ENCODE results near the gene GPR151.
"Not testable (repeated sequence)": the region's sequence is repeated elsewhere in the genome, so short reads cannot be mapped to it uniquely, and the experiment has no call there.

GPR151 gene

DNA sequence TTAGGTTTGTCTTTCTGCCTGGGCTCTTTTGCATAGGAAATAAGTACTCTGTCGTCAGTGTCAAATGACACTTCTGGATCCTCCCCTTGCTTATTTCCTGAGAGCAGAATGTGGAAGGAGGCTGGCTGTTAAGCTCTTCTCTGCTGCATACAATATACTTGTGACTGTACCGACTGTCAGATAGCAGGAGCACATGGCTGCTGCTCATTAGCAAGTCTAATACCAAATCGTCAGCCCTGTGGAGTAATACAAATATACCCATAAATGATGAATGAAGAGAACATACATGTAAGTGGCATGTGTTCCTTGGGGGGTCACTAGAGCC, at the start of gene GPR151:
Gene GPR151 (minus strand): TSS at position 40 of the 325 bp plus-strand sequence. CDS start 77 bp downstream, outside the sequence.
- no peak for DNase-seq

- DNase-seq, result no peak
Observed at GRCh38 chr5:146564007-146564762, 48.2 kb upstream of the GPR151 start.

DNA sequence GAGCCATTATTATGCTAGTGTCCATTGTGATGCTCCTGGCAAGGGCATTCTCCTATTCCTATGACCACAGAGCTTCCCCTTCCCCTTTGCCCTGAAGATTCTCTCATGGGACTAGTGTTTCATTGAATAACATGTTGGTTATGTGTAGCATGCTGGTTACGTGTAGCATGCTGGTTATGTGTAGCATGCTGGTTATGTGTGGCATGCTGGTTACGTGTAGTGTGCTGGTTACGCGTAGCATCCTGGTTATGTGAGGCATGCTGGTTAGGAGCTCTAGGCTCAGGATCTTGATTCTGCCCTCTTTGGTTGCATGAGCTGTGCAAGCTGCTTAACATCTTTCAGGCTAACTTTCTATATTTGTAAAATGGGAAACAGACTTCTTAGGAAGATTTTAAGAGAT, 46.5 kb upstream of the GPR151 start:
- DNase-seq, result no peak

DNA sequence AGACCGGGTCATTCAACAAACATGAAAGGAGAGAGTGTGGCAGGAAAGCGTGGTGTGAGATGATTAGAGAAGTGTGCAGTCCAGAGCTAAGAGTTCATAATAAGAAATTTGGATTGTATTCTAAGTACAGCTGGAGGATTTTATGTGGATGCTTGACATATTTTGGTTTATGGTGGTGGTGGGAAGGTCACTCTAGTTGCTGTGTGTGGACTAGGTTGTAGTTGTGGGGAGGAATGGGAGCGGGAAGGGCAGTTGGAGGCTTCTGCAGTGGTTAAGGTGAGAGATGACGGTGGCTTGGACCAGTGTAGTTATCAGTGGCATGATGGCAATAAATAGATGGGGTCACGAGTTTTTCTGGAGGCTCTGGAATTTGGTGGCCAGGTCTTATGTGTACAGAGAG, 45.7 kb upstream of the GPR151 start:
- no peak for DNase-seq

GRCh38 chr5:146560205-146560812, 44.3 kb upstream of the GPR151 start:
- no peak for DNase-seq

- not testable (repeated sequence) for DNase-seq
Observed at GRCh38 chr5:146556884-146557283, 40.9 kb upstream of the GPR151 start.

DNA sequence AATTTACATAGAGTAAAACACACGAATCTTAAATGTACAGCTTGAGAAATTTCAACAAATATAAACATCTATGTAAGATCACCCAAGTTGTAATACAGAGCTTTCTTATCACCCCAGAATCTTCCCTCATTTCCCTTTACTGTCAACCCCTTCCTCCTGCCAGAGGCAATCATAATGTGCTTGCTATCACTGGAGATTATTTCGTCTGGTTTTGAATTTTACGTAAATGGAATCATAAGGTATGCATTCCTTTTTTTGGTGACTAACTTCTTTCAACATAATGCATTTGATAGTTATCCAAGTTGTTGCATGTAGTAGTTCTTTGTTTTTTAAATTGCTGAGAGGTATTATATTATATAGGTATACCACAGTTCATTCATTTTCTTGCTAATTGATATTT, 37.5 kb upstream of the GPR151 start:
- no peak for DNase-seq

- DNase-seq, result no peak
Observed at GRCh38 chr5:146549615-146550014, 33.6 kb upstream of the GPR151 start.

DNA sequence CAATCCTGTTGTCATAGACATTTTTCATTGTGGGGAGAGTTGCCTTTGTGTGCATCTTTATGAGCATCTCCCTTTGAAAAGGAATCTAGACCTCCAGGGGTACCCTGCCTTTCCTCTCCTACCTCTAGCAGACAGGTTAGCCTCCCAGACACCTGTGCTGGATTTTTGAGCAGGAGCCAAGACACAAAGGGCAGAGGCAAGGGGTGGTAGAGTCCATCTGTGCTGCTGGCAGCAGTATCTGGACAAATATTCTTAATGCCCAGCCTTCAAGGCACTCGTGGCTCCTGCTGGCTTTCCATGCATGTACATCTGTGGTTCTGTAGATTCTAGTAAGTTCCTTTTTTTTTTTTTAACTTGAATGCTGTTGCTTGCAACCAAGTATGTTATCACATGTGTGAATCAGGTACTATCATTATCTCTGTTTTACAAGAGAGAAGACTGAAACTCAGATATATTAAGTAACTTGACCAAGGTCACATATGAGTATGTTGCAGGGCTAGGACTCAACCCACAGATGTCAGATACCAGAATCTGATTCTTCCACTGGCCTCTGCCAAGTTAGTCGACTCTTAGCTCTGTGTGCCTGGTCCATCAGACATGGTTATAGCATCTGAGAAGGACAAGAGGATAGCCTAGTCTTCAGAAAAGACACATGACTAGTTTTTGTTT, 32.9 kb upstream of the GPR151 start:
- no peak for DNase-seq

DNA sequence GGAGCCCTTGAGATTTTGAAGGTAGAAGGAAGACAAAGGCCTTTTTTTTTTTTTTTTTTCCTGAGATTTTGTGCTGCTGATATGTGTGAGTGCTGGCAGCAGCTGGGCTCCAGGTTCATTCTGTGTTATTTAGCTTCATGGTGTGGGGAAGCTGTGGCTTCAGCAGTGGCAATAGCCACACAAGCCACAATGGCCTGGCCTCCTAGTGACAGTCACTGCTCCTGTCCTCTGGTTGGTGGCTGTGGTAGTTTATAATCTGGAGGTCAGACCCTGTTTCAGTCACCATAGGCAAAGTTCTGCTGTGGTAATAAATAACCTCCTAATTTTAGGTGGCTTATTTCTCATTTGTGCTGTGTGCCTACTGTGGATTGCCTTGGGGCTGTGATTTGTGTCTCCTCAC, 28.2 kb upstream of the GPR151 start:
- DNase-seq, result no peak

- DNase-seq, result peak; percentile 56
Observed at GRCh38 chr5:146541958-146542849, 26.2 kb upstream of the GPR151 start.

- DNase-seq, result no peak
Observed at GRCh38 chr5:146540414-146540813, 24.4 kb upstream of the GPR151 start.

GRCh38 chr5:146539973-146540372, 24.0 kb upstream of the GPR151 start:
- DNase-seq, result no peak

DNA sequence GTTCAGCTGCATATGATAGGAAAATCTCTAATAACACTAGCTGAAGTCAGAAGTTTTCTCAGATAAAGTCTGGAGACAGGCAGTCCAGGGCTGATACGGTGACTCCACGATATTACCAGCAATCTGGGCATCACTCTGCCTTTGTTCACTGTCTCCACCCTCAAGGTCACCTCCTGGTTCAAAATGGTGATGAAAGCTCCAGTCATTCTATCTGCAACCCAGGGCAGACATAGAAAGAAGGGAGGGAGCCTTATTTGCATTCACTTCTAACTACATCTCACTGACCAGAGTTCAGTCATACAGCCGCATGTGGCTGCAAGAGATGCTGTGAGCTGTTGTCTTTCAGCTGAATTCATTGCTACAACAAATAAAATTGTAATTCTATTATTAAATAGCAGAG, 22.4 kb upstream of the GPR151 start:
- no peak for DNase-seq

DNA sequence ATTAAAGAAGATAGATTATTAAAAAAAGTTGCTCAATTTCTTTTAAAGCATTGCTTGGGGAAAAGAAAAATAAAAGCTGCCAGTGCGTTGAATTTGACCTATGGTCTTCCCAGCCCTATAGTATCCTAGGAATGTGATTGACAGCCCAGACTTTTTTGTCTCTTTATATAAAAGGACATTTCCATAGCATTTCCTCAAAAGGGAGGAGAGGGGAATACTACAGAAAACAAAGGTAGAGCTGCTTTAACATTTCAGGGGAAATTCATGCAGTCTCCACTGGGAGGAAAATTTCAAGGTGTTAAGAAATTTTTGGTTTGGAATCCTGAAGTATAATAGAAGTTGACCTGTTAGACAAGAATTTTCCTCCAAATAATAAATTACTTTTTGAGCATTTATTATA, 17.9 kb upstream of the GPR151 start:
- no peak for DNase-seq

DNA sequence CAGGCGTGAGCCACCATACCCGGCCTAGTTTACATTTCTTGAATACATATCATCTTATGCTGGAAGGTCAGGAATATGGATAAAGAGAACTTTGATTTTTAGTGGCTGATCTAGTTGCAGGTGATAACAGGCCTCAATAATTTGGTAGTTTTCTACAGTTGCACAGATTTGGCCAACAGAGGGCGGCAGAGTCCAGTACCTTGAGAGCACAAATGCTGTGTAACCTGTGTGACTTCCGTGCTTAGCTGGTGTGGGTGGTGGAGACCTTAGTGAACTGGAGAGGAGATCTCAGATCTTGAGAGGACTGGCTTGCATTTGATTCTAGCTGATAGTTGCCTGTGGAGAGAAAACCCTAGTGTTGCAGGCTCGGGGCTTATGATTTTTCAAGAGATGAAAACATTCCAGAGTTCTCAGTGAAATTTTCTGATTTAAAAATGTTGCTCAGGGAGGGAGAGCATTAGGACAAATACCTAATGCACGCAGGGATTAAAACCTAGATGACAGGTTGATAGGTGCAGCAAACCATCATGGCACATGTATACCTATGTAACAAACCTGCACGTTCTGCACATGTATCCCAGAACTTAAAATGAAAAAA, 17.4 kb upstream of the GPR151 start:
- DNase-seq, result peak; percentile 55

DNA sequence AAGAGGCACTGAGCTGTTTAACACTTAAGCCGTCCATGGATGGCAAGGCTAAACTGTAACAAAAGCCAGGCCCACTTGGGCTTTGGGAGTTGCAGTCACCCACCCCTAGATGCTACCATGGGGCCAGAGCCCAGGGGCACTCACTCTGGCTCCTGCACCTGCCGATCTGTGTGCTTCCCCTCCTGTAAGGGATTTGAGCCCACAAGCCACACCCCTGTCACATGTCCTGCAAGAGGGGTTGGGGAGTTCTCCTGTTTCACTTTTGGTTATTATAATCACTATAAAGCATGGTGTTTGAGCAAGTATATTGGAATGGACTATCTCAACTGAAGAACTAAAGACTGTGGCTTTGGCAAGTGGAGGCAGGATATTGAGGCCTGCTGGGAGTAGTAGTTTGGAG, 14.0 kb upstream of the GPR151 start:
- DNase-seq, result no peak

GRCh38 chr5:146528236-146528635, 12.2 kb upstream of the GPR151 start:
- DNase-seq, result no peak

- DNase-seq, result no peak
Observed at GRCh38 chr5:146527785-146528184, 11.8 kb upstream of the GPR151 start.

DNA sequence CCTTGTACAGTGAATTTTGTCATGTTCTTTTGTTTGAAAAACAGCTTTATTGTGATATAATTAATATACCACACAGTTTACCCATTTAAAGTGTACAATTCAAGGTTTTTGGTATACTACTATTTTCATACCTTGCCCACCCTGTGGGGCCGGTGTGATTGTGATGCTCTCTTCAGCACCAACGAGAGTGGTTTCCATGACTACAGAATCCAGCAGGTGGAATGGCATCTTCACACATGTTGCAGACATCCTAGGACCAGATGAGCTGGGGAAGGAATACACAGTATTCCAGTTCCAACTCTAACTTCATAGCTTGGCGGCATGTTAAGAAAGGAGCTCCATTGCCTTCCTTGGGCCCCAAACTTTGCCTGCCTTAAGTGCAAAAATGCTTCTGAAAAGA, 7.7 kb upstream of the GPR151 start:
- no peak for DNase-seq

- no peak for DNase-seq
Observed at GRCh38 chr5:146521403-146522106, 5.6 kb upstream of the GPR151 start.

DNA sequence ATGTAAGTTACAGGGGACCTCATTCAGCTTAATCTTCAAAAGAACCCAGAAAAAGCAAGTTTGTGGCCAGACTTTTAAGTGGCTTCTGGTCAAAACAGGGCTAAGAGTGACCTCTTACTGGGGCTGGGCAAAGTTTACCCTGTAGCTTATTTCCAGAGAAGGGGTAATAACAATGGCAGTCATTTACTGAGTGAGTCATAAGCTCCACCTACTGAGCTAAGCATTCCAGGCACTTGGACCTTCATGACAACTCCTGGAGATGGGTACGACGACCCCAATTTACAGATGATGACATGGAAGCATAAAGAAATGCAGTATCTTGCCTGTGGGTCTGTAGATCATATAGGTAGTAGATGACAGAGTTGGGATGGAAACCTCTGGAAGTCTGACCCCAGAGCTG, 4.7 kb upstream of the GPR151 start:
- no peak for DNase-seq

All from activated effector memory CD4-positive, alpha-beta T cell treated with Interleukin-2 at 50 U/mL for 16 hours (primary cell).